Measurements from ENCODE around the gene ZBTB45. TPM values are rescaled to one million over a fixed set of nuclear protein-coding genes. Genes with fewer than 3 reads are reported as not detected.

The ZBTB45 gene
- total and polyA plus RNA-seq, 2 donors (not counting 1 experiment from before 2014, with no cell fraction given), result 12.6 to 20.9 TPM

GRCh38 chr19:58475714-58476497 lies 43.7 kb downstream of the ZBTB45 start, which contains the start of gene ZNF446:
Gene ZNF446, plus strand, starts transcription at chr19:58476352. Its CDS starts 867 bp downstream, at chr19:58477219.
- whole genome bisulfite sequencing (ENCODE audit: insufficient coverage), result under 1% methylated on average over 58 of the region's 64 CpGs
- CTCF ChIA-PET, result interaction anchor here (1.3 kb wide), 1 partner anchor 194 kb away, joined by 5 read pairs; no protein-coding TSS in a partner anchor
- Mint-ChIP-seq H3K27me3 (no peaks in the 10 kb centered on the region), H3K9me3 (ENCODE audit: insufficient read depth) (no peaks in the 10 kb centered on the region), H3K4me3 (peak within 1 kb of the TSS; percentile 98), H3K4me1 (peaks cover 20% of the 10 kb centered on the region), H3K27ac (peak within 1 kb of the TSS; percentile 98)
- Histone ChIP-seq H3K4me3 (ENCODE audit: control extremely low read depth in 1 of 5, extremely low read depth in 1 of 5, insufficient read depth in 1 of 5, low read depth in 2 of 5, low read length in 4 of 5) (peak within 1 kb of the TSS; percentile 39 to 85 (median 70)), H3K4me2 (replicated peaks; ENCODE audit: low read depth, low read length, poor library complexity, severe bottlenecking) (peak within 1 kb of the TSS; percentile 91), H3K4me1 (ENCODE audit: control insufficient read depth in 2 of 2, insufficient read depth in 2 of 2, low read length in 2 of 2) (peaks cover 14 to 18% of the 10 kb centered on the region in 2 donors), H3K79me2 (ENCODE audit: control insufficient read depth, insufficient read depth, low read length) (no peaks in the 10 kb centered on the region), H3K36me3 (replicated peaks in 1 of 2; ENCODE audit: control extremely low read depth in 1 of 2, control insufficient read depth in 1 of 2, extremely low read depth in 1 of 2, insufficient read depth in 2 of 2, low read length in 1 of 2) (peaks cover 4 to 13% of the 10 kb centered on the region in 2 experiments), H2AFZ (ENCODE audit: insufficient read depth, low read depth, low read length, poor library complexity, severe bottlenecking) (peak within 1 kb of the TSS; percentile 78), H3K27me3 (replicated peaks in 1 of 4; ENCODE audit: control extremely low read depth in 1 of 4, control insufficient read depth in 3 of 4, insufficient read depth in 4 of 4, low read length in 3 of 4) (no peaks in the 10 kb centered on the region), H4K20me1 (ENCODE audit: control insufficient read depth, insufficient read depth, low read length, poor library complexity, severe bottlenecking) (no peaks in the 10 kb centered on the region), H3K9ac (ENCODE audit: low read length) (peak within 1 kb of the TSS; percentile 69), H3K9me3 (ENCODE audit: control extremely low read depth in 1 of 3, control insufficient read depth in 2 of 3, insufficient read depth in 1 of 3, low read length in 2 of 3) (no peaks in the 10 kb centered on the region), H3K27ac (ENCODE audit: low read length in 2 of 2) (peak within 1 kb of the TSS; percentile 82 to 89)
- intact Hi-C loops (cut with micrococcal nuclease), result loop anchor here (1.0 to 5.0 kb wide), 14 partner anchors 10 to 293 kb away; partner anchors contain the start of genes ERVK3-1, MZF1, TRIM28 and ZNF132
- ATAC-seq (ENCODE audit: low read depth), result peak; percentile 89
- POLR2A ChIA-PET, result interaction anchor here (1.0 to 1.3 kb wide), 5 partner anchors 22 to 95 kb away, joined by 3 to 4 read pairs (median 3); partner anchors contain the start of genes ZBTB45, ZNF132 and ZNF837
- TF ChIP-seq EZH2 (IDR thresholded peaks at IDR 0.05; ENCODE audit: borderline replicate concordance, insufficient read depth, low read depth, low read length, poor library complexity, severe bottlenecking), result no peak
- no peak for TF ChIP-seq CTCF (IDR thresholded peaks at IDR 0.05)
- peak; percentile 97 for DNase-seq
